Psoas muscle (tissue), 8 donors: ENCODE results near the gene SH3TC1. TPM values are rescaled to one million over a fixed set of nuclear protein-coding genes. Genes with fewer than 3 reads are reported as not detected.
A peak's percentile ranks its signal among the peaks of the same experiment; 100 is the strongest.

ENCODE experiments used
- ATAC-seq, 4 donors: fragments of 200-7000 bp; cut with Tn5 transposase; one replicate each; pipeline ENCODE4 v1.9.1; 2020; ENCODE audit warnings: moderate library complexity in 3 of 4, mild to moderate bottlenecking in 2 of 4
- DNase-seq, 2 donors: peaks; one replicate each; pipeline ENCODE4 v3.0.0-alpha.2; 2020
- H3K27ac ChIP-seq: fragments of 200-600 bp; one replicate; pipeline ENCODE4 v1.8.0; 2022
- H3K27me3 ChIP-seq, 3 donors: fragments of 200-600 bp in 1 of 3; one replicate each; pipeline versions ENCODE4 v1.6.1 to v1.8.0; 2013 to 2022; ENCODE audit warnings: low read length in 2 of 3, mild to moderate bottlenecking in 2 of 3, moderate library complexity in 1 of 3; ENCODE audit not compliant: insufficient read depth in 3 of 3
- H3K36me3 ChIP-seq, 2 donors: fragments of 200-600 bp in 1 of 2; one replicate each; pipeline versions ENCODE4 v1.6.1 to v1.8.0; 2013 to 2022; ENCODE audit warnings: low read depth in 1 of 2, mild to moderate bottlenecking in 1 of 2, moderate library complexity in 1 of 2; ENCODE audit not compliant: insufficient read depth in 1 of 2
- H3K4me1 ChIP-seq: fragments of 200-600 bp; one replicate; pipeline ENCODE4 v1.8.0; 2022
- H3K4me3 ChIP-seq: fragments of 200-600 bp; one replicate; pipeline ENCODE4 v1.8.0; 2022; ENCODE audit warnings: mild to moderate bottlenecking
- H3K9me3 ChIP-seq: fragments of 200-600 bp; one replicate; pipeline ENCODE4 v1.8.0; 2022
- CTCF ChIP-seq: fragments of 200-600 bp; IDR thresholded peaks from one replicate; pipeline ENCODE4 v1.8.0; 2022; ENCODE audit warnings: antibody characterized with exemption
- WGBS, 3 donors: extraction: QIAGEN DNeasy Blood & Tissue Kit; methylation state at CpG; one replicate each; pipeline versions ENCODE4 v1.1.6 to v1.1.7; 2013; 5-methylcytosine and 5-hydroxymethylcytosine counted together
- intact Hi-C, 2 donors: fragments of 100-400 bp; cut with DNase I; formaldehyde crosslinking; loops; one replicate each; pipeline versions ENCODE4 v1.11.0 to v1.14.2; 2022
- polyA plus RNA-seq, 3 donors: library from polyadenylated mRNA; stranded (reverse); fragments of 200-250 nt; gene quantifications; one replicate each; pipeline ENCODE4 v1.2.3, GENCODE V29; 2013
- total RNA-seq, 4 donors: library from RNA; stranded (reverse); fragmentation: NEBNext Ultra II Directional in 2 of 4; extraction: Animal tissue kit (Norgen Biotek cat#: 25700) in 2 of 4; gene quantifications; one replicate each; pipeline versions ENCODE4 v1.2.1 to v1.2.4, GENCODE V29; 2021 to 2023
- donor health status: healthy with polysubstance abuse.
- donor health status: DM: no; HTN: no; CAD: no; lungs with moderate emphysema.
- donor health status: Bipolar disorder and iron deficiency.
- donor health status: healthy.
- donor health status: DM: yes; HTN: yes; CAD: no.
- donor health status: DM: no; HTN: no; CAD: no.
- donor health status: DM: no; HTN: no; CAD: no.
- donor health status: DM: yes; HTN: yes; CAD: no.

SH3TC1 gene
- total and polyA plus RNA-seq, 7 donors, result 1.9 to 7.9 (median 4.7) TPM

- Histone ChIP-seq H3K4me3 (no peak overlapping the region), H3K4me1 (no peaks in the 10 kb centered on the region), H3K27me3 (peaks cover 0 to 2% (median 0%) of the 10 kb centered on the region in 3 donors), H3K36me3 (no peaks in the 10 kb centered on the region), H3K9me3 (no peaks in the 10 kb centered on the region), H3K27ac (no peak overlapping the region)
- no peak for TF ChIP-seq CTCF
- no peak for DNase-seq
- intact Hi-C loops, result no loop called here
- no peak for ATAC-seq
- WGBS, 3 donors, result 88 to 94% (median 90%) methylated on average over 17 to 19 of the region's 19 CpGs
These were observed 6.2 kb downstream of the SH3TC1 start for GRCh38 chr4:8205241-8205707.

GRCh38 chr4:8205749-8206611, 6.9 kb downstream of the SH3TC1 start:
- Histone ChIP-seq H3K4me3 (no peak overlapping the region), H3K27ac (no peak overlapping the region), H3K36me3 (no peaks in the 10 kb centered on the region), H3K9me3 (no peaks in the 10 kb centered on the region), H3K4me1 (no peaks in the 10 kb centered on the region), H3K27me3 (peaks cover 0 to 2% (median 0%) of the 10 kb centered on the region in 3 donors)
- 75 to 82% (median 75%) methylated on average over 26 of the region's 26 CpGs for WGBS, 3 donors
- ATAC-seq (peak in 1 of 4 donors; percentile 13), DNase-seq (no peak)
- TF ChIP-seq CTCF, result no peak
- intact Hi-C loops, result no loop called here

DNA sequence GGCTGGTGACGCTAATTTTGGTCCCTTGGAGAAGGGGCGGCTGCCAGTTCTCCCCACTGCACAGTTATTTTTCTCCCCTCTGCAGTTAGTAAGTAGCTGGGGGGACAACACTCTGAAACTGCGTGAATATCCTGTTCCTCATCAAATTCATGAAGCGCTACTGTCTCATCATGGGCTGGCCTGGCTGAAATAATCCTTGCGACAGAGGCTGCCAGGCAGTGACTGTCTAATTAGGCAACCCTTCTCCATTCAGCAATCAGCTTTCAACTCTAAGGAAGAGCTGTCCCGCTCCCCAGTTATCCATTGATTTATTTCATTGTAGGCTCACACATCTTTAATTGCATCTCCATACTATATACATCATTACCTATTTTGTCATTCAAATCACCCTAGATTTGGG, 8.2 kb downstream of the SH3TC1 start:
- ATAC-seq (no peak), DNase-seq (no peak)
- no peak for TF ChIP-seq CTCF
- Histone ChIP-seq H3K4me1 (no peaks in the 10 kb centered on the region), H3K27me3 (peaks cover 0 to 2% (median 0%) of the 10 kb centered on the region in 3 donors), H3K4me3 (no peak overlapping the region), H3K36me3 (no peaks in the 10 kb centered on the region), H3K9me3 (no peaks in the 10 kb centered on the region), H3K27ac (no peak overlapping the region)
- 89 to 92% (median 91%) methylated on average over 6 of the region's 6 CpGs for WGBS, 3 donors
- intact Hi-C loops, result no loop called here

- no peak for ATAC-seq
These were observed 9.5 kb downstream of the SH3TC1 start for GRCh38 chr4:8208565-8208964.

More at GRCh38 chr4:8208565-8208964, 9.5 kb downstream of the SH3TC1 start:
- WGBS, 3 donors, result 98 to 99% (median 98%) methylated on average over 12 of the region's 12 CpGs
- Histone ChIP-seq H3K27ac (no peak overlapping the region), H3K4me3 (no peak overlapping the region), H3K36me3 (no peaks in the 10 kb centered on the region), H3K4me1 (no peaks in the 10 kb centered on the region), H3K9me3 (no peaks in the 10 kb centered on the region), H3K27me3 (peaks cover 0 to 2% (median 0%) of the 10 kb centered on the region in 3 donors)
- intact Hi-C loops, result no loop called here
- no peak for DNase-seq
- no peak for TF ChIP-seq CTCF
